ENCODE measurements around the gene PTMA. TPM values are rescaled to one million over a fixed set of nuclear protein-coding genes. Genes with fewer than 3 reads are reported as not detected.

Gene PTMA
- total RNA-seq, 6 experiments from 2014 or later, result 467 to 853 (median 787) TPM

GRCh38 chr2:231683292-231684235 is 24.8 kb upstream of the PTMA start:
- Mint-ChIP-seq H3K27ac (no peak overlapping the region), H3K9me3 (no peaks in the 10 kb centered on the region), H3K27me3 (ENCODE audit: insufficient read depth) (no peaks in the 10 kb centered on the region), H3K4me3 (no peak overlapping the region), H3K4me1 (ENCODE audit: low read depth) (peaks cover 5% of the 10 kb centered on the region; the same call in 1 of the 2 replicates), H3K36me3 (ENCODE audit: low read depth) (no peaks in the 10 kb centered on the region)
- no peak for DNase-seq
- TF ChIP-seq CTCF (IDR thresholded peaks at IDR 0.05), result no peak

- H3K9me3 Mint-ChIP-seq, result no peaks in the 10 kb centered on the region
- no peak overlapping the region for H3K27ac Mint-ChIP-seq
- peaks cover 5% of the 10 kb centered on the region; the same call in 1 of the 2 replicates for H3K4me1 Mint-ChIP-seq (ENCODE audit: low read depth)
- no peak for DNase-seq
- no peak for TF ChIP-seq CTCF (IDR thresholded peaks at IDR 0.05)
- H3K27me3 Mint-ChIP-seq (ENCODE audit: insufficient read depth), result 0 out of 2 replicates have a peak, but pooled peaks cover 3% of the 10 kb centered on the region
- no peaks in the 10 kb centered on the region for H3K36me3 Mint-ChIP-seq (ENCODE audit: low read depth)
- no peak overlapping the region for H3K4me3 Mint-ChIP-seq
Observed at GRCh38 chr2:231684314-231685223, 23.8 kb upstream of the PTMA start.

GRCh38 chr2:231685349-231686191 is 22.8 kb upstream of the PTMA start:
- Mint-ChIP-seq H3K4me3 (no peak overlapping the region), H3K27ac (no peak overlapping the region), H3K27me3 (ENCODE audit: insufficient read depth) (peaks cover 5% of the 10 kb centered on the region; the same call in 1 of the 2 replicates), H3K4me1 (ENCODE audit: low read depth) (peaks cover 5% of the 10 kb centered on the region; the same call in 1 of the 2 replicates), H3K9me3 (no peaks in the 10 kb centered on the region), H3K36me3 (ENCODE audit: low read depth) (no peaks in the 10 kb centered on the region)
- peak; percentile 24; the same call in 1 of the 2 replicates for TF ChIP-seq CTCF (IDR thresholded peaks at IDR 0.05)
- no peak for DNase-seq

GRCh38 chr2:231686192-231687100 is 21.9 kb upstream of the PTMA start:
- no peak overlapping the region for H3K4me3 Mint-ChIP-seq
- H3K36me3 Mint-ChIP-seq (ENCODE audit: low read depth), result no peaks in the 10 kb centered on the region
- DNase-seq, result no peak
- H3K9me3 Mint-ChIP-seq, result no peaks in the 10 kb centered on the region
- peaks cover 6% of the 10 kb centered on the region for H3K27me3 Mint-ChIP-seq (ENCODE audit: insufficient read depth)
- peaks cover 3% of the 10 kb centered on the region; the same call in 1 of the 2 replicates for H3K4me1 Mint-ChIP-seq (ENCODE audit: low read depth)
- no peak for TF ChIP-seq CTCF (IDR thresholded peaks at IDR 0.05)
- no peak overlapping the region for H3K27ac Mint-ChIP-seq

All from HFFc6 (cell line).